HepG2 (cell line): ENCODE measurements around the gene F12. TPM values are rescaled to one million over a fixed set of nuclear protein-coding genes. Genes with fewer than 3 reads are reported as not detected.

ENCODE experiments used
- ATAC-seq: fragments of 200-7000 bp; cut with Tn5 transposase; 3 replicates; pipeline ENCODE4 v1.9.1; 2020; ENCODE audit warnings: mild to moderate bottlenecking, moderate library complexity
- BruUV-seq: library from RNA; stranded (reverse); fragments of 400-500 nt; replicated peaks from 2 replicates; lab custom pipeline; 2021; lab: Mats Ljungman, UMichigan
- CTCF ChIA-PET: fragments of 300-600 bp; formaldehyde crosslinking; extraction: SDS; loops from one replicate; lab custom pipeline; 2021; ENCODE audit warnings: low total read pairs, inconsistent platforms, low intra/inter-chr PET ratio; lab: Yijun Ruan, JAX
- POLR2A ChIA-PET: fragments of 350-600 bp; sonication (Branson Sonifier 250); formaldehyde crosslinking; loops from one replicate; lab custom pipeline; 2020; ENCODE audit warnings: antibody characterized with exemption, inconsistent platforms; lab: Yijun Ruan, JAX
- DNase-seq: peaks from one replicate; pipeline ENCODE4 v3.0.0-alpha.2; 2015; ENCODE audit warnings: low spot score
- FAIRE-seq: peaks from 3 replicates; lab custom pipeline; 2011; peaks lifted over from hg19 to GRCh38; lab: Jason Lieb, UNC
- H2AFZ ChIP-seq: one replicate; pipeline ENCODE4 v1.6.1; 2011; ENCODE audit warnings: low read length, inconsistent platforms
- H3K27ac ChIP-seq: fragments of 300-600 bp; 3 replicates; pipeline ENCODE4 v1.8.0; 2011; ENCODE audit warnings: mixed run types, mild to moderate bottlenecking, mixed read lengths, low read length, inconsistent platforms; ENCODE audit not compliant: insufficient read depth; ENCODE audit errors: extremely low read length
- H3K27me3 ChIP-seq, 2 experiments: fragments of 200-600 bp in 1 of 2; 2 replicates in 1 of 2; 3 replicates in 1 of 2; pipeline versions ENCODE4 v1.6.0 to v1.8.0; 2011; ENCODE audit warnings: low read length in 2 of 2, mild to moderate bottlenecking in 2 of 2, moderate library complexity in 2 of 2, inconsistent platforms in 1 of 2; ENCODE audit not compliant: insufficient read depth in 2 of 2, control insufficient read depth in 1 of 2
- H3K36me3 ChIP-seq, 2 experiments: fragments of 200-600 bp in 1 of 2; replicated peaks in 1 of 2; 2 replicates in 1 of 2; 3 replicates in 1 of 2; pipeline versions ENCODE4 v1.5.1 to v1.8.0; 2011; ENCODE audit warnings: low read length in 2 of 2, inconsistent platforms in 1 of 2; ENCODE audit not compliant: insufficient read depth in 2 of 2, control insufficient read depth in 1 of 2
- H3K4me1 ChIP-seq: 2 replicates; pipeline ENCODE4 v1.5.1; 2012; ENCODE audit warnings: low read length, inconsistent platforms; ENCODE audit not compliant: insufficient read depth
- H3K4me2 ChIP-seq: 2 replicates; pipeline ENCODE4 v1.6.0; 2011; ENCODE audit warnings: low read depth, low read length, inconsistent platforms
- H3K4me3 ChIP-seq, 3 experiments: fragments of 200-600 bp in 1 of 3; sonication (generic), shearing (Covaris generic) in 1 of 3; replicated peaks in 1 of 3; 2 replicates each; pipeline ENCODE4 v1.5.1; 2011 to 2016; ENCODE audit warnings: low read length in 3 of 3, inconsistent platforms in 2 of 3, low read depth in 2 of 3, mild to moderate bottlenecking in 2 of 3, control low read depth in 1 of 3, mixed read lengths in 1 of 3; ENCODE audit not compliant: insufficient read depth in 1 of 3
- H3K79me2 ChIP-seq: one replicate; pipeline ENCODE4 v1.6.1; 2011; ENCODE audit warnings: low read length, inconsistent platforms; ENCODE audit not compliant: insufficient read depth
- H3K9ac ChIP-seq: 2 replicates; pipeline ENCODE4 v1.6.0; 2011; ENCODE audit warnings: mild to moderate bottlenecking, low read depth, low read length, inconsistent platforms; ENCODE audit not compliant: insufficient read depth
- H3K9me3 ChIP-seq: 2 replicates; pipeline ENCODE4 v1.5.1; 2012; ENCODE audit warnings: mild to moderate bottlenecking, low read length
- H4K20me1 ChIP-seq: 2 replicates; pipeline ENCODE4 v1.6.0; 2011; ENCODE audit warnings: inconsistent platforms, mild to moderate bottlenecking, low read length, moderate library complexity; ENCODE audit not compliant: insufficient read depth
- AHR ChIP-seq: IDR thresholded peaks from 2 replicates; pipeline ENCODE4 v1.6.1; 2018; ENCODE audit warnings: missing genetic modification reagents, missing compliant biosample characterization
- FUBP1 ChIP-seq: sonication (generic); formaldehyde crosslinking; IDR thresholded peaks from 2 replicates; pipeline ENCODE4 v1.5.1; 2020; ENCODE audit warnings: missing genetic modification reagents, mild to moderate bottlenecking, borderline replicate concordance
- GTF2F1 ChIP-seq: fragments of 150-350 bp; IDR thresholded peaks from 2 replicates; pipeline ENCODE4 v1.6.1; 2014; ENCODE audit warnings: low read length
- KDM1A ChIP-seq: IDR thresholded peaks from 2 replicates; pipeline ENCODE4 v1.6.1; 2016; ENCODE audit warnings: missing compliant biosample characterization
- NCOA1 ChIP-seq: sonication (generic); formaldehyde crosslinking; IDR thresholded peaks from 2 replicates; pipeline ENCODE4 v1.9.0; 2021; ENCODE audit warnings: missing genetic modification reagents
- PTBP1 ChIP-seq: fragments of 200-400 bp; formaldehyde crosslinking; IDR thresholded peaks from 2 replicates; pipeline ENCODE4 v1.6.1; 2018; ENCODE audit warnings: low read length, low read depth; ENCODE audit not compliant: poor library complexity, severe bottlenecking
- ZFP36 ChIP-seq: fragments of 150-350 bp; IDR thresholded peaks from 2 replicates; pipeline ENCODE4 v1.6.1; 2018; ENCODE audit warnings: borderline replicate concordance, low read length, low read depth; ENCODE audit not compliant: partially characterized antibody
- ZNF143 ChIP-seq: sonication (generic); formaldehyde crosslinking; IDR thresholded peaks from 2 replicates; pipeline ENCODE4 v1.4.0; 2020; ENCODE audit warnings: missing genetic modification reagents
- ZNF609 ChIP-seq: sonication (generic); formaldehyde crosslinking; IDR thresholded peaks from 2 replicates; pipeline ENCODE4 v1.4.0; 2020; ENCODE audit warnings: mild to moderate bottlenecking, missing genetic modification reagents, borderline replicate concordance
- ZNF766 ChIP-seq: sonication (generic); formaldehyde crosslinking; IDR thresholded peaks from 2 replicates; pipeline ENCODE4 v1.5.0; 2020; ENCODE audit warnings: missing genetic modification reagents, borderline replicate concordance
- ZSCAN30 ChIP-seq: sonication (generic); formaldehyde crosslinking; IDR thresholded peaks from 2 replicates; pipeline ENCODE4 v1.5.0; 2020; ENCODE audit warnings: mild to moderate bottlenecking, missing genetic modification reagents
- WGBS: methylation state at CpG from one replicate; pipeline ENCODE4 v1.1.6; 2017; ENCODE audit warnings: low lambda C conversion rate; 5-methylcytosine and 5-hydroxymethylcytosine counted together
- in situ Hi-C: cut with HindIII; loops from 2 replicates; pipeline ENCODE4 v1.10.0; 2017; ENCODE audit warnings: low pct_unique_long_range_greater_than_20kb; ENCODE audit not compliant: extremely low pct_ligation_motif_present
- intact Hi-C: fragments of 100-400 bp; cut with micrococcal nuclease; formaldehyde crosslinking; loops from one replicate; pipeline ENCODE4 v1.10.0; 2022; ENCODE audit not compliant: unreplicated experiment
- polyA plus RNA-seq, 8 experiments: library from polyadenylated mRNA; depleted of rRNA in 3 of 8; stranded (reverse) in 7 of 8; unstranded in 1 of 8; fragments of >200 nt; fragmentation: Illumina TruSeq in 4 of 8; extraction: Trizol in 4 of 8; gene quantifications; 2 replicates each; pipeline versions ENCODE4 v1.2.1 to v1.2.3, GENCODE V29; 2011 to 2016; ENCODE audit warnings: low read depth in 4 of 8, missing spikeins in 1 of 8, mixed read lengths in 1 of 8; ENCODE audit not compliant: insufficient read depth in 1 of 8
- total RNA-seq, 5 experiments: library from RNA; depleted of rRNA; stranded (reverse); fragments of >200 nt; fragmentation: Illumina TruSeq; extraction: Trizol; gene quantifications; 2 replicates each; pipeline ENCODE4 v1.2.3, GENCODE V29; 2016; ENCODE audit warnings: low read depth in 1 of 5
- TF ChIP-seq, protein P1 (sequence below): sonication (generic); formaldehyde crosslinking; IDR thresholded peaks from 2 replicates; pipeline ENCODE4 v1.4.0; 2020; ENCODE audit warnings: mild to moderate bottlenecking, low read depth, missing genetic modification reagents
- TF ChIP-seq, protein P2 (sequence below): sonication (generic); formaldehyde crosslinking; IDR thresholded peaks from 2 replicates; pipeline ENCODE4 v1.5.0; 2020; ENCODE audit warnings: mild to moderate bottlenecking, missing genetic modification reagents

The F12 gene
- total and polyA plus RNA-seq, 2 of the 13 experiments (the other 11 are each of a cell fraction or from before 2014, with no cell fraction given), result 2.5 to 3.0 TPM

DNA sequence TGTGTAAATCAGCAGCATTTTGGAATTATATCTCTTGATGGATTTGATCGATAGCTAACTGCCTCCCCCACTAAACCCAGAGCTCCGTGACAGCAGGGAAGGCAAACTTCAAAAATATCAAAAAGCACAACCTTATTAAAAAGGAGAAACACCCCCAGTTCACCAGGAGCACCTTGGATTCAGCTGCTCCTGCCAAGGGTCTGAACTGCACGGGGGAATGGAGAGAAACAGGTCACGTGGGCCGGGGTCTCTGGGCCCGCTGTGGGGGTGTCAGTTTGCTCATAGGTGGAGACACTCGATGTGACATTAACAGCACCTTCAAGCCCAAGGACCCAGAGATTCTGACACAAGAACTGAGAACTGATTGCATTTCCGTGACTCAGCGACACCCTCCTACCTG, 26.2 kb downstream of the F12 start:
- BruUV-seq, result no TSS peak
- ATAC-seq (no peak), FAIRE-seq (no peak), DNase-seq (no peak)
- H2AFZ ChIP-seq, result no peak overlapping the region
- H4K20me1 ChIP-seq, result no peaks in the 10 kb centered on the region
- CTCF ChIA-PET, result interaction anchor here (1.6 kb wide), 1 partner anchor 13 kb away, joined by 9 read pairs; no protein-coding TSS in a partner anchor
- WGBS, result 78% methylated on average over 5 of the region's 9 CpGs
- H3K27me3 ChIP-seq, result peaks cover 7 to 18% of the 10 kb centered on the region in 2 experiments; a peak in 4 of 5 replicates
- no peaks in the 10 kb centered on the region for H3K36me3 ChIP-seq
- no peaks in the 10 kb centered on the region for H3K79me2 ChIP-seq
- no peaks in the 10 kb centered on the region for H3K9me3 ChIP-seq
- intact Hi-C loops, result no loop called here
- no peak for TF ChIP-seq ZNF143 (CRISPR knock-in tag)
- no peak for TF ChIP-seq ZFP36
- TF ChIP-seq FUBP1, result no peak
- TF ChIP-seq ZSCAN30 (CRISPR knock-in tag), result no peak
- no peak for TF ChIP-seq NCOA1 (CRISPR knock-in tag)
- TF ChIP-seq ZNF766 (CRISPR knock-in tag), result no peak
- TF ChIP-seq GTF2F1, result no peak
- TF ChIP-seq, protein P1, sequence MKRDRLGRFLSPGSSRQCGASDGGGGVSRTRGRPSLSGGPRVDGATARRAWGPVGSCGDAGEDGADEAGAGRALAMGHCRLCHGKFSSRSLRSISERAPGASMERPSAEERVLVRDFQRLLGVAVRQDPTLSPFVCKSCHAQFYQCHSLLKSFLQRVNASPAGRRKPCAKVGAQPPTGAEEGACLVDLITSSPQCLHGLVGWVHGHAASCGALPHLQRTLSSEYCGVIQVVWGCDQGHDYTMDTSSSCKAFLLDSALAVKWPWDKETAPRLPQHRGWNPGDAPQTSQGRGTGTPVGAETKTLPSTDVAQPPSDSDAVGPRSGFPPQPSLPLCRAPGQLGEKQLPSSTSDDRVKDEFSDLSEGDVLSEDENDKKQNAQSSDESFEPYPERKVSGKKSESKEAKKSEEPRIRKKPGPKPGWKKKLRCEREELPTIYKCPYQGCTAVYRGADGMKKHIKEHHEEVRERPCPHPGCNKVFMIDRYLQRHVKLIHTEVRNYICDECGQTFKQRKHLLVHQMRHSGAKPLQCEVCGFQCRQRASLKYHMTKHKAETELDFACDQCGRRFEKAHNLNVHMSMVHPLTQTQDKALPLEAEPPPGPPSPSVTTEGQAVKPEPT (CRISPR knock-in tag), result no peak
- no peak for TF ChIP-seq KDM1A
- no peak for TF ChIP-seq ZNF609 (CRISPR knock-in tag)
- no peak for TF ChIP-seq AHR
- TF ChIP-seq, protein P2, sequence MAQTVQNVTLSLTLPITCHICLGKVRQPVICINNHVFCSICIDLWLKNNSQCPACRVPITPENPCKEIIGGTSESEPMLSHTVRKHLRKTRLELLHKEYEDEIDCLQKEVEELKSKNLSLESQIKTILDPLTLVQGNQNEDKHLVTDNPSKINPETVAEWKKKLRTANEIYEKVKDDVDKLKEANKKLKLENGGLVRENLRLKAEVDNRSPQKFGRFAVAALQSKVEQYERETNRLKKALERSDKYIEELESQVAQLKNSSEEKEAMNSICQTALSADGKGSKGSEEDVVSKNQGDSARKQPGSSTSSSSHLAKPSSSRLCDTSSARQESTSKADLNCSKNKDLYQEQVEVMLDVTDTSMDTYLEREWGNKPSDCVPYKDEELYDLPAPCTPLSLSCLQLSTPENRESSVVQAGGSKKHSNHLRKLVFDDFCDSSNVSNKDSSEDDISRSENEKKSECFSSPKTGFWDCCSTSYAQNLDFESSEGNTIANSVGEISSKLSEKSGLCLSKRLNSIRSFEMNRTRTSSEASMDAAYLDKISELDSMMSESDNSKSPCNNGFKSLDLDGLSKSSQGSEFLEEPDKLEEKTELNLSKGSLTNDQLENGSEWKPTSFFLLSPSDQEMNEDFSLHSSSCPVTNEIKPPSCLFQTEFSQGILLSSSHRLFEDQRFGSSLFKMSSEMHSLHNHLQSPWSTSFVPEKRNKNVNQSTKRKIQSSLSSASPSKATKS, result no peak
- no peak for TF ChIP-seq PTBP1
- in situ Hi-C loops, result no loop called here
- no peak overlapping the region for H3K27ac ChIP-seq
- H3K4me2 ChIP-seq, result no peak overlapping the region
- no peak overlapping the region for H3K4me3 ChIP-seq
- POLR2A ChIA-PET, result interaction anchor here (0.9 to 3.0 kb wide), 5 partner anchors 12 to 58 kb away, joined by 3 to 19 read pairs (median 4); partner anchors contain the start of genes GRK6 and LMAN2
- H3K9ac ChIP-seq, result no peak overlapping the region
- peaks cover 66% of the 10 kb centered on the region for H3K4me1 ChIP-seq
